DND-41 (cell line): Measurements from ENCODE around the gene GBP2.

ENCODE experiments used
- CTCF ChIP-seq: IDR thresholded peaks from 2 replicates; pipeline ENCODE4 v1.5.1; 2012; ENCODE audit warnings: borderline replicate concordance, low read length, moderate library complexity, mild to moderate bottlenecking; ENCODE audit not compliant: poor library complexity, severe bottlenecking; ENCODE audit errors: extremely low read depth
- EZH2 ChIP-seq: IDR thresholded peaks from 3 replicates; pipeline ENCODE4 v1.6.1; 2012; ENCODE audit warnings: borderline replicate concordance, low read depth, mild to moderate bottlenecking, moderate library complexity, low read length, inconsistent platforms; ENCODE audit not compliant: severe bottlenecking

- TF ChIP-seq CTCF (no peak), EZH2 (no peak)
These were observed 48.6 kb upstream of the GBP2 start for GRCh38 chr1:89174491-89174890.
